A549 (cell line): Measurements from ENCODE around the gene RAB41. TPM values are rescaled to one million over a fixed set of nuclear protein-coding genes. Genes with fewer than 3 reads are reported as not detected.
"Not testable (repeated sequence)": the region's sequence is repeated elsewhere in the genome, so short reads cannot be mapped to it uniquely, and the experiment has no call there.

Source experiments
- ATAC-seq, 2 experiments: fragments of 200-7000 bp in 1 of 2; fragments of >200 bp in 1 of 2; cut with Nextera tagmentation in 1 of 2; cut with Tn5 transposase in 1 of 2; 3 replicates each; pipeline versions ENCODE4 v1.8.0 to v1.9.1; 2018 to 2020; ENCODE audit warnings: mild to moderate bottlenecking in 1 of 2, moderate library complexity in 1 of 2
- CTCF ChIA-PET: fragments of 300-600 bp; sonication (Branson Sonifier 250); formaldehyde crosslinking; extraction: SDS; loops from one replicate; lab custom pipeline; 2021; ENCODE audit warnings: antibody characterized with exemption, inconsistent platforms; lab: Yijun Ruan, JAX
- POLR2A ChIA-PET: fragments of 350-600 bp; formaldehyde crosslinking; extraction: SDS; loops from one replicate; lab custom pipeline; 2021; ENCODE audit warnings: antibody characterized with exemption, inconsistent platforms; lab: Yijun Ruan, JAX
- DNase-seq, 2 experiments: peaks; one replicate each; pipeline versions ENCODE4 v3.0.0 to v3.0.0-alpha.2; 2011 to 2016; ENCODE audit warnings: low read depth in 1 of 2, low spot score in 1 of 2
- FAIRE-seq: peaks from 2 replicates; lab custom pipeline; 2011; peaks lifted over from hg19 to GRCh38; lab: Jason Lieb, UNC
- H3K27ac ChIP-seq, 2 experiments: fragments of >200 bp; sonication (Bioruptor Twin); formaldehyde crosslinking; 3 replicates each; pipeline ENCODE4 v1.5.1; 2016 to 2017
- H3K4me1 ChIP-seq: fragments of >200 bp; sonication (Bioruptor Twin); formaldehyde crosslinking; 3 replicates; pipeline ENCODE4 v1.6.1; 2016
- H3K4me2 ChIP-seq: fragments of >200 bp; sonication (Bioruptor Twin); formaldehyde crosslinking; 3 replicates; pipeline ENCODE4 v1.6.1; 2016
- H3K4me3 ChIP-seq: fragments of >200 bp; sonication (Bioruptor Twin); formaldehyde crosslinking; 3 replicates; pipeline ENCODE4 v1.5.1; 2016
- H3K9me3 ChIP-seq: fragments of >200 bp; sonication (Bioruptor Twin); formaldehyde crosslinking; 3 replicates; pipeline ENCODE4 v1.6.1; 2016
- CBX8 ChIP-seq: fragments of 200-600 bp; sonication (generic); IDR thresholded peaks from 2 replicates; pipeline ENCODE4 v1.6.1; 2016
- CEBPB ChIP-seq, 2 experiments: fragments of >200 bp in 1 of 2; sonication (Bioruptor Twin) in 1 of 2; formaldehyde crosslinking in 1 of 2; IDR thresholded peaks; 2 replicates each; pipeline ENCODE4 v1.6.1; 2012 to 2016
- EHF ChIP-seq: fragments of 250-450 bp; sonication (Bioruptor Pico); IDR thresholded peaks from 2 replicates; pipeline ENCODE4 v1.5.0; 2020; ENCODE audit warnings: mild to moderate bottlenecking
- ESRRA ChIP-seq: fragments of 150-350 bp; IDR thresholded peaks from 2 replicates; pipeline ENCODE4 v1.6.1; 2014; ENCODE audit warnings: mild to moderate bottlenecking, low read length, borderline replicate concordance
- HOXB13 ChIP-seq: fragments of 250-450 bp; sonication (Bioruptor Pico); IDR thresholded peaks from 2 replicates; pipeline ENCODE4 v1.5.0; 2020; ENCODE audit warnings: low read depth, mild to moderate bottlenecking, moderate library complexity
- HOXB5 ChIP-seq: fragments of 250-450 bp; sonication (Bioruptor Pico); IDR thresholded peaks from 2 replicates; pipeline ENCODE4 v1.5.0; 2020; ENCODE audit warnings: mild to moderate bottlenecking, moderate library complexity
- JUNB ChIP-seq: fragments of >200 bp; sonication (Bioruptor Twin); formaldehyde crosslinking; IDR thresholded peaks from 2 replicates; pipeline ENCODE4 v1.6.1; 2016
- MAZ ChIP-seq: fragments of 150-350 bp; IDR thresholded peaks from 2 replicates; pipeline ENCODE4 v1.6.1; 2014; ENCODE audit warnings: antibody characterized with exemption, low read depth, low read length, borderline replicate concordance
- MYC ChIP-seq: IDR thresholded peaks from 2 replicates; pipeline ENCODE4 v1.6.1; 2012; ENCODE audit warnings: mild to moderate bottlenecking, inconsistent platforms, low read length, improper control_type of control experiment, borderline replicate concordance
- NR3C1 ChIP-seq: fragments of >200 bp; sonication (Bioruptor Twin); formaldehyde crosslinking; IDR thresholded peaks from 3 replicates; pipeline ENCODE4 v1.6.1; 2017
- PHF8 ChIP-seq: fragments of 200-600 bp; sonication (generic); IDR thresholded peaks from 2 replicates; pipeline ENCODE4 v1.6.1; 2016; ENCODE audit warnings: low read depth, mild to moderate bottlenecking, antibody characterized with exemption, moderate library complexity, borderline replicate concordance
- POLR2A ChIP-seq: IDR thresholded peaks from 2 replicates; pipeline ENCODE4 v1.6.1; 2012; ENCODE audit warnings: mild to moderate bottlenecking, low read length
- RARB ChIP-seq: fragments of 250-450 bp; sonication (Bioruptor Pico); IDR thresholded peaks from 2 replicates; pipeline ENCODE4 v1.8.0; 2021; ENCODE audit warnings: mild to moderate bottlenecking, moderate library complexity
- RCOR1 ChIP-seq: fragments of 150-350 bp; IDR thresholded peaks from 2 replicates; pipeline ENCODE4 v1.6.1; 2014; ENCODE audit warnings: antibody characterized with exemption, low read length, low read depth
- RFX5 ChIP-seq: fragments of 450-650 bp; IDR thresholded peaks from 2 replicates; pipeline ENCODE4 v1.7.1; 2014; ENCODE audit warnings: antibody characterized with exemption, mild to moderate bottlenecking, moderate library complexity
- RNF2 ChIP-seq: fragments of 200-600 bp; sonication (generic); IDR thresholded peaks from 2 replicates; pipeline ENCODE4 v1.6.1; 2016; ENCODE audit warnings: low read depth, mild to moderate bottlenecking, antibody characterized with exemption, moderate library complexity, borderline replicate concordance
- ZC3H11A ChIP-seq: fragments of 450-650 bp; IDR thresholded peaks from 2 replicates; pipeline ENCODE4 v1.6.1; 2014; ENCODE audit warnings: antibody characterized with exemption, mild to moderate bottlenecking
- ZFP36 ChIP-seq: fragments of 450-650 bp; IDR thresholded peaks from 2 replicates; pipeline ENCODE4 v1.6.1; 2014; ENCODE audit warnings: borderline replicate concordance; ENCODE audit not compliant: partially characterized antibody
- ZSCAN20 ChIP-seq: fragments of 250-450 bp; sonication (Bioruptor Pico); IDR thresholded peaks from 2 replicates; pipeline ENCODE4 v1.8.0; 2022; ENCODE audit warnings: mild to moderate bottlenecking, moderate library complexity
- WGBS: methylation state at CpG from one replicate; pipeline ENCODE4 v1.1.6; 2017; ENCODE audit errors: missing lambda C conversion rate; 5-methylcytosine and 5-hydroxymethylcytosine counted together
- polyA plus RNA-seq, 4 experiments: library from polyadenylated mRNA; depleted of rRNA in 3 of 4; stranded (reverse); fragments of >200 nt; fragmentation: RNase III in 1 of 4; extraction: RNeasy Plus Mini Kit Qiagen cat#74134 plus additional on column Dnase treatment in 1 of 4; gene quantifications; 2 replicates in 3 of 4; 3 replicates in 1 of 4; pipeline ENCODE4 v1.2.3, GENCODE V29; 2011 to 2017
- TF ChIP-seq, protein P1 (sequence below): fragments of >200 bp; sonication (Bioruptor Twin); formaldehyde crosslinking; IDR thresholded peaks from 3 replicates; pipeline ENCODE4 v1.5.1; 2016
- TF ChIP-seq, protein P2 (sequence below): IDR thresholded peaks from 2 replicates; pipeline ENCODE4 v1.6.1; 2012
- TF ChIP-seq, protein P3 (sequence below): fragments of 250-450 bp; sonication (Bioruptor Pico); IDR thresholded peaks from 2 replicates; pipeline ENCODE4 v1.5.0; 2021; ENCODE audit warnings: mild to moderate bottlenecking, moderate library complexity, borderline replicate concordance
- TF ChIP-seq, protein P4 (sequence below): fragments of 250-450 bp; sonication (Bioruptor Pico); IDR thresholded peaks from 2 replicates; pipeline ENCODE4 v1.5.0; 2020; ENCODE audit warnings: low read depth, mild to moderate bottlenecking, moderate library complexity
- TF ChIP-seq, protein P5 (sequence below): fragments of >200 bp; sonication (Bioruptor Twin); formaldehyde crosslinking; IDR thresholded peaks from 2 replicates; pipeline ENCODE4 v1.6.1; 2016
- TF ChIP-seq, protein P6 (sequence below): fragments of >200 bp; sonication (Bioruptor Twin); formaldehyde crosslinking; IDR thresholded peaks from 3 replicates; pipeline ENCODE4 v1.6.1; 2016

The RAB41 gene
- polyA plus RNA-seq, 2 of the 4 experiments (the other 2 are of a cell fraction): not detected

DNA sequence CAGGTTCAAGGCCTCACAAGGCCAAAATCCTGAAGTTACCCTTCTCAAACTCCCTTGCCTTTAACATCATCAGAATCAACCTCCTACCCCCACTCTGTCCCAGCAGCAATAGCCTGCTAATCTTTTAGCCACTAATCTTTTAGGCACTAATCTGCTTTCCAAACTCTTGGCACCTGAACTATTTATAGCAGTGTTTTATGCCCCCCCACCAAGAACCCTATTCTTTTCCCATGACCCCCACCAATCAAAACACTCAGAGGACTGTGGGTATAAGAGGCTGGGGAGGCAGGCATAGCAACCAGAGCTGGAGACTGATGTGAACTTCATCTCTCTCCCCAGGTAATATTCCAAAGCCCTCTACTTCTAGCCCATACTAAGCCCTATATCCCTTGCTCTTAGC is 13.9 kb upstream of the RAB41 start, which contains the start of gene ARR3:
Gene ARR3 (plus strand): TSS at position 301 of the 400 bp plus-strand sequence. CDS start 1,052 bp downstream, outside the sequence.
- POLR2A ChIA-PET: no interaction called here
- H3K4me3 ChIP-seq: no peak within 1 kb of the TSS
- H3K4me1 ChIP-seq: no peaks in the 10 kb centered on the region
- no peak for DNase-seq
- TF ChIP-seq ESRRA (no peak), RNF2 (no peak), RCOR1 (no peak), MAZ (no peak), ZC3H11A (no peak), CBX8 (no peak), HOXB13 (CRISPR knock-in tag) (no peak), MYC (no peak), ZFP36 (no peak), EHF (CRISPR knock-in tag) (no peak), CEBPB (IDR thresholded peaks at IDR 0.05) (no peak), RARB (CRISPR knock-in tag) (no peak), NR3C1 (no peak), POLR2A (no peak)
- TF ChIP-seq, protein P1, sequence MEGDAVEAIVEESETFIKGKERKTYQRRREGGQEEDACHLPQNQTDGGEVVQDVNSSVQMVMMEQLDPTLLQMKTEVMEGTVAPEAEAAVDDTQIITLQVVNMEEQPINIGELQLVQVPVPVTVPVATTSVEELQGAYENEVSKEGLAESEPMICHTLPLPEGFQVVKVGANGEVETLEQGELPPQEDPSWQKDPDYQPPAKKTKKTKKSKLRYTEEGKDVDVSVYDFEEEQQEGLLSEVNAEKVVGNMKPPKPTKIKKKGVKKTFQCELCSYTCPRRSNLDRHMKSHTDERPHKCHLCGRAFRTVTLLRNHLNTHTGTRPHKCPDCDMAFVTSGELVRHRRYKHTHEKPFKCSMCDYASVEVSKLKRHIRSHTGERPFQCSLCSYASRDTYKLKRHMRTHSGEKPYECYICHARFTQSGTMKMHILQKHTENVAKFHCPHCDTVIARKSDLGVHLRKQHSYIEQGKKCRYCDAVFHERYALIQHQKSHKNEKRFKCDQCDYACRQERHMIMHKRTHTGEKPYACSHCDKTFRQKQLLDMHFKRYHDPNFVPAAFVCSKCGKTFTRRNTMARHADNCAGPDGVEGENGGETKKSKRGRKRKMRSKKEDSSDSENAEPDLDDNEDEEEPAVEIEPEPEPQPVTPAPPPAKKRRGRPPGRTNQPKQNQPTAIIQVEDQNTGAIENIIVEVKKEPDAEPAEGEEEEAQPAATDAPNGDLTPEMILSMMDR: no peak
- TF ChIP-seq, protein P2, sequence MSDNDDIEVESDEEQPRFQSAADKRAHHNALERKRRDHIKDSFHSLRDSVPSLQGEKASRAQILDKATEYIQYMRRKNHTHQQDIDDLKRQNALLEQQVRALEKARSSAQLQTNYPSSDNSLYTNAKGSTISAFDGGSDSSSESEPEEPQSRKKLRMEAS: no peak
- TF ChIP-seq, protein P3, sequence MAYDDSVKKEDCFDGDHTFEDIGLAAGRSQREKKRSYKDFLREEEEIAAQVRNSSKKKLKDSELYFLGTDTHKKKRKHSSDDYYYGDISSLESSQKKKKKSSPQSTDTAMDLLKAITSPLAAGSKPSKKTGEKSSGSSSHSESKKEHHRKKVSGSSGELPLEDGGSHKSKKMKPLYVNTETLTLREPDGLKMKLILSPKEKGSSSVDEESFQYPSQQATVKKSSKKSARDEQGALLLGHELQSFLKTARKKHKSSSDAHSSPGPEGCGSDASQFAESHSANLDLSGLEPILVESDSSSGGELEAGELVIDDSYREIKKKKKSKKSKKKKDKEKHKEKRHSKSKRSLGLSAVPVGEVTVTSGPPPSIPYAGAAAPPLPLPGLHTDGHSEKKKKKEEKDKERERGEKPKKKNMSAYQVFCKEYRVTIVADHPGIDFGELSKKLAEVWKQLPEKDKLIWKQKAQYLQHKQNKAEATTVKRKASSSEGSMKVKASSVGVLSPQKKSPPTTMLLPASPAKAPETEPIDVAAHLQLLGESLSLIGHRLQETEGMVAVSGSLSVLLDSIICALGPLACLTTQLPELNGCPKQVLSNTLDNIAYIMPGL (CRISPR knock-in tag): no peak
- TF ChIP-seq, protein P4, sequence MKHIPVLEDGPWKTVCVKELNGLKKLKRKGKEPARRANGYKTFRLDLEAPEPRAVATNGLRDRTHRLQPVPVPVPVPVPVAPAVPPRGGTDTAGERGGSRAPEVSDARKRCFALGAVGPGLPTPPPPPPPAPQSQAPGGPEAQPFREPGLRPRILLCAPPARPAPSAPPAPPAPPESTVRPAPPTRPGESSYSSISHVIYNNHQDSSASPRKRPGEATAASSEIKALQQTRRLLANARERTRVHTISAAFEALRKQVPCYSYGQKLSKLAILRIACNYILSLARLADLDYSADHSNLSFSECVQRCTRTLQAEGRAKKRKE (CRISPR knock-in tag): no peak
- TF ChIP-seq, all 56 proteins: peak for 0
- no peak for FAIRE-seq
- H3K27ac ChIP-seq: no peak within 1 kb of the TSS
- ATAC-seq: no peak
- CTCF ChIA-PET: interaction anchor here (1.3 to 1.4 kb wide), 2 partner anchors 71 to 135 kb away, joined by 3 to 4 read pairs; partner anchors contain the start of gene IGBP1
- no peak within 1 kb of the TSS for H3K4me2 ChIP-seq
- H3K9me3 ChIP-seq: no peaks in the 10 kb centered on the region

DNA sequence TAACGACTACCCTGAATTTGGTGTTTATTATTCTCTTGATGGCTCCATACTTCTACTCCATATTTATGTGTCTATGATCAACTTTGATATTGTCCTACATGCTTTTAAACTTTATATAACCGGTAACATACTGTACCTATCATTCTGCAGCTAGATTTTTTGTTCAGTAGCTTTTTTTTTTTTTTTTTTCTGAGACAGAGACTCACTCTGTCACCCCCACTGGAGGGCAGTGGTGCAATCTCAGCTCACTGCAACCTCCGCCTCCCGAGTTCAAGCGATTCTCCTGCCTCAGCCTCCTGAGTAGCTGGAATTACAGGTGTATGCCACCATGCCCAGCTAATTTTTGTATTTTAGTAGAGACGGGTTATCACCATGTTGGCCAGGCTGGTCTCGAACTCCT is 7.9 kb upstream of the RAB41 start:
- H3K27ac ChIP-seq, POLR2A ChIA-PET, H3K4me3 ChIP-seq, H3K4me2 ChIP-seq, FAIRE-seq, DNase-seq, H3K9me3 ChIP-seq, ATAC-seq, H3K4me1 ChIP-seq: not testable (repeated sequence)
- 67% methylated on average over 7 of the region's 7 CpGs for WGBS
- CTCF ChIA-PET: interaction anchor here (0.6 to 1.0 kb wide), 2 partner anchors 10 to 21 kb away, joined by 3 to 5 read pairs; no protein-coding TSS in a partner anchor

DNA sequence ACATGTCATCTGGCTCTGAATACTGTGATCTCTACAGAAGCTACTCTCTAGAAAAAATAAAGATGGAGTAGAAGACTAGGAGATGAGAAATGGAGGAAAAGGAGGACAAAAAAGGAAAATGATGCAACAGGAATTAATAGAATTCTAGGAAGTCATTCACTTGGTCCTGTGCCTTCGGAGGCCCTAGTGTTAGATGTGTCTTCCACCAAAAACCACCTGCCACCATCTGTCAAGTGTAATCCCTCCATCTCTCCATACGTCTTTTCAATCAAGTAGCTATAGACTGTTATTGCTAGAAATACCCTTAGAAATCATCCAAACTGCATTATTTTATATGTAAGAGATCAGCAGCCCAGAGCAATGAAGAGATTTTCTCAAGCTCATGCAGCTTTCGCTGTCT is 2.9 kb upstream of the RAB41 start:
- FAIRE-seq (no peak), ATAC-seq (no peak), DNase-seq (no peak)
- WGBS: 76% methylated on average over 3 of the region's 3 CpGs
- Histone ChIP-seq H3K9me3 (no peaks in the 10 kb centered on the region), H3K4me2 (no peak overlapping the region), H3K27ac (no peak overlapping the region), H3K4me3 (no peak overlapping the region), H3K4me1 (no peaks in the 10 kb centered on the region)
- ChIA-PET POLR2A (interaction anchor here (1.1 kb wide), 1 partner anchor 11 kb away, joined by 3 read pairs; the partner anchor contains the start of genes KIF4A and PDZD11), CTCF (interaction anchor here (1.0 kb wide), 1 partner anchor 82 kb away, joined by 3 read pairs; no protein-coding TSS in a partner anchor)
- TF ChIP-seq ZSCAN20 (no peak), PHF8 (no peak), HOXB5 (no peak), POLR2A (no peak), ZC3H11A (no peak), RARB (CRISPR knock-in tag) (no peak), RCOR1 (no peak), JUNB (no peak), RFX5 (no peak), NR3C1 (no peak)
- TF ChIP-seq, protein P2: no peak
- TF ChIP-seq, protein P3 (CRISPR knock-in tag): no peak
- TF ChIP-seq, protein P5, sequence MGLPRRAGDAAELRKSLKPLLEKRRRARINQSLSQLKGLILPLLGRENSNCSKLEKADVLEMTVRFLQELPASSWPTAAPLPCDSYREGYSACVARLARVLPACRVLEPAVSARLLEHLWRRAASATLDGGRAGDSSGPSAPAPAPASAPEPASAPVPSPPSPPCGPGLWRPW: no peak
- TF ChIP-seq, protein P6, sequence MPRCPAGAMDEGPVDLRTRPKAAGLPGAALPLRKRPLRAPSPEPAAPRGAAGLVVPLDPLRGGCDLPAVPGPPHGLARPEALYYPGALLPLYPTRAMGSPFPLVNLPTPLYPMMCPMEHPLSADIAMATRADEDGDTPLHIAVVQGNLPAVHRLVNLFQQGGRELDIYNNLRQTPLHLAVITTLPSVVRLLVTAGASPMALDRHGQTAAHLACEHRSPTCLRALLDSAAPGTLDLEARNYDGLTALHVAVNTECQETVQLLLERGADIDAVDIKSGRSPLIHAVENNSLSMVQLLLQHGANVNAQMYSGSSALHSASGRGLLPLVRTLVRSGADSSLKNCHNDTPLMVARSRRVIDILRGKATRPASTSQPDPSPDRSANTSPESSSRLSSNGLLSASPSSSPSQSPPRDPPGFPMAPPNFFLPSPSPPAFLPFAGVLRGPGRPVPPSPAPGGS: no peak
